ENCODE results near the gene RETREG2. TPM values are rescaled to one million over a fixed set of nuclear protein-coding genes. Genes with fewer than 3 reads are reported as not detected.

Gene RETREG2
- total RNA-seq, 2 experiments from 2014 or later, result 58.8 to 70.1 TPM

DNA sequence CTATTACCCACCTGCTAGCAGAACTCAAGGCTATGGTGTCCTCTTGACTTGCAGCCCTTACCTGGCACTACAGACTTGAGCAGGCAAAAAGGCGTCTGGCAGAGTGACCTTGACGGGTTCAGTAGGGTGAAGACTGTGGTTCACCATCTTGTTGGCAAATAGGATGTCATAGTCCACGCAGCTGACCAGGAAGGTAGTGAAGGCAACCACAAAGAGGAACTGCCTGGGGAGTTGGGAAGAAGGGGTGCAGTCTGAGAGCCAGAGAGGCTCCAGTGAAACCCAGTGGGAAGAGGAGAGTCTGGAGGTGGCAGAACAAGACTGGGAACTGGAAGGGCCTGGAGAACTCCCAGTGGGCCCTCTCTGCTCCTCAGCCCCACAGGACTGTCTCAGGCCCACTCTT is 47.3 kb downstream of the RETREG2 start:
- H3K4me1 Mint-ChIP-seq, result peaks cover 17% of the 10 kb centered on the region
- intact Hi-C loops (cut with DNase I, micrococcal nuclease), result no loop called here
- no peaks in the 10 kb centered on the region for H3K9me3 Mint-ChIP-seq (ENCODE audit: low read depth)
- peaks cover 63% of the 10 kb centered on the region for H3K36me3 Mint-ChIP-seq (ENCODE audit: low read depth)
- H3K4me3 Mint-ChIP-seq, result no peak overlapping the region
- POLR2A ChIA-PET, result no interaction called here
- no peak for DNase-seq
- no peaks in the 10 kb centered on the region for H3K27me3 Mint-ChIP-seq
- no peak overlapping the region for H3K27ac Mint-ChIP-seq
- CTCF ChIA-PET, result interaction anchor here (1.2 kb wide), 1 partner anchor 55 kb away, joined by 4 read pairs; no protein-coding TSS in a partner anchor
- ATAC-seq, result no peak

DNA sequence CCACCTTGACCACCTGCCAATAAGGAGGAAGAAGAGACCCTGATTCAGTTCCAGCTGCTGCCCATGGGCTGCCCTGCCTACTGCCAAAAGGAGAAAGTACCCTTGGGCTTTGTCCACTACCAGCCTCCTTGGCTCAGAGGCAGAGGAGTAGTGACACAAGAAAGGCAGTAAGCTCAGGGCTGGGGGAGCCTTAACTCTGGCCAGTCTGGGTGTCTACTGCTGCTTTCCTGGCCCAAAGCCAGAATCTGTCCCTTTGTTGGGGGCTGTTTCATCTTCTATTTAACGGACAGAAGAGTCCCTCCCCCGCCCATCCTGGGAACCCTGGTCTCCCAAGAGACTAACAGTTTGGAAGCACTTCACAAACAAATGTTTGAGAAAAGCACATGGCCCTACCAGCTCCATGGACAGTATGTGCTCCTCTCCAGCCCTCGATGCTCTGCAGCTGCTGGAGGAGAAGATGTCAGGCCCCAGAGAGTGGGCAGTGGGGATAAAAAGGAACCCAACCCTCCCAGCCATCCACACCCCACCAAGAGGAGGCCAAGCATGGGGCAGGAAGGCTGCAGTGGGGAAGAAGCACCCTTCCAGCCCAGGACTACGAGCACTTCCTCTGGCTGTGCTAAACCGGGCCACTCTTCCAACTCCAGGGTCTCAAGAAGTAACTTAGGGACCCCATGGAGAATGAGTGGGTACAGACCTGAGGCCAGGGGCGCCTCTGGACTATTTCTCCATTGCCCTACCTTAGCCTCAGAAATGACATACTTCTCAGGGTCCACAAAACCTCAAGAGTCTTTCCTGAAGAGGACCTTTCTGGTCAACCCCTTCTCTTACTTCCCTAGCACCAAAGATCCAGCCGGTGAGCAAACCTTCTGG is 50.2 kb downstream of the RETREG2 start:
- Mint-ChIP-seq H3K4me3 (peak overlapping the region; percentile 84), H3K4me1 (peaks cover 33% of the 10 kb centered on the region), H3K27me3 (no peaks in the 10 kb centered on the region), H3K27ac (peak overlapping the region; percentile 78), H3K9me3 (ENCODE audit: low read depth) (no peaks in the 10 kb centered on the region), H3K36me3 (ENCODE audit: low read depth) (peaks cover 73% of the 10 kb centered on the region)
- intact Hi-C loops (cut with DNase I, micrococcal nuclease), result no loop called here
- ChIA-PET POLR2A (interaction anchor here (1.2 to 2.3 kb wide), 3 partner anchors 22 to 25 kb away, joined by 3 to 24 read pairs (median 5); partner anchors contain the start of genes TUBA4A, TUBA4B and ZFAND2B), CTCF (interaction anchor here (0.6 to 2.5 kb wide), 5 partner anchors 21 to 140 kb away, joined by 3 to 5 read pairs (median 4); partner anchors contain the start of gene ZFAND2B)
- ATAC-seq, result no peak
- no peak for DNase-seq

DNA sequence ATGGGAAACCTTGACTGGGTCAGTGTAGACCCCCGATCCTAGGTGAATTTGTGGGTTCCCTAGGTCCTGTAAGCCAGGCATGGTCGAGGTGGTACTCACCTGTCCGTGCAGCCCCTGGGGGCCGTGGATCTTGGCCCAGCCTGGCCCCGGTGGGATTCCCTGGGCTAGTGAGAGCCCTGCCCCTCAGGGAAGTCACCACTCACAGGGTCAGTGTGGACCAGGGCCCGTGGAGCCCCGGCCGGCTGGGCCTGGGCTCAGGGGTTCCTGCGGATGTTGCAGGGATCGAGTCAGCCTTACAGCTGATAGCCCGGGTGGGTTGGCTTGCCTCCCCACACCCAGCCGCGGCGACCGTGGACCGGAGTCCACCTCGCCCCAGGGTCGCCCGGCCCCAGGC is 50.8 kb downstream of the RETREG2 start:
- ATAC-seq, result no peak

DNA sequence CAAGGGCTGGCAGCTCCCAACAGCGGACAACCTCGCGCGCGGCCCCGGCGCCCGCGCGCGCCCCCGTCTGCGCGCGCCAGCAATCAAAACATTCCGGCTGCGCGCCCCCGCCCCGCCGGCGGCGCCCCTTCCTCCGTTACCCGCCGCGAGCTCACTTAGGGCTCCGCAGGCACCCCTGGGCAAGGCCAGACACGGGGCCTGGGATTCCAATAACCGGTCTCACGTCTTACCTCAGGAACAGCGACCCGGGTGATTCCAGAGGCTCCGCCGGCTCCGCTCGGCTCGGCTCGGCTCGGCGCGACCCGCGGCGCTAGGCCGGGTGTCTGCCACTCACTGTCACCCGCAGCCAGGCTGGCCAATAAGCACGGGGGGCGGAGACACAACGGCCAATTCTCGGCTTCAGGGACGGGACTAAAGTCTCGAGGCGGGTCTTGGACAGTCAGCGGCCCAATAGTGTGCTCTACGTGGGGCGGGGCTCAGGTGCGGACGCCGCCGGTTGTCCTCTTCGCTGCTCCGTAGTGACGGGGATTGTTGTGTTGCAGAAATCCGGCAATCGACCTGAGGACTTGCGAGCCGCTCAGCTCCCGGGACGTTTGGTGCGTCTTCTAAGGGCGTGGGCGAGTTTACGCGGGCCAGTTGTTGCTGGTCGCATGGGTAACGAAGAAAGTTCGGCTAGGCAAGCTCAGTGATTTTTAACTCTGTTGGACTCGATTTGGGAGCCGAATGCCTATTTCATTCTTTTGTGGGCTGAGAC is 51.4 kb downstream of the RETREG2 start, which contains the start of the genes ANKZF1 and ATG9A:
TSS of gene ANKZF1 (plus strand) at position 502 of the 754 bp plus-strand sequence. CDS start 452 bp downstream, outside the sequence.
TSS of gene ATG9A (minus strand) at position 332 of the 754 bp plus-strand sequence. CDS start 1,612 bp downstream, outside the sequence.
- no peaks in the 10 kb centered on the region for H3K27me3 Mint-ChIP-seq
- peaks cover 74% of the 10 kb centered on the region for H3K36me3 Mint-ChIP-seq (ENCODE audit: low read depth)
- DNase-seq (peak; percentile 99), ATAC-seq (peak; percentile 98)
- ChIA-PET CTCF (interaction anchor here (0.9 to 2.3 kb wide), 13 partner anchors 10 to 188 kb away, joined by 3 to 13 read pairs (median 6); partner anchors contain the start of genes ABCB6, CFAP65, DNAJB2 and GLB1L), POLR2A (interaction anchor here (0.6 to 2.3 kb wide), 10 partner anchors 16 to 158 kb away, joined by 3 to 24 read pairs (median 4); partner anchors contain the start of genes CNPPD1, DNAJB2, DNPEP and GLB1L)
- intact Hi-C loops (cut with DNase I, micrococcal nuclease), result loop anchor here (1.0 kb wide), 14 partner anchors 10 to 661 kb away; partner anchors contain the start of genes DNAJB2 (in 2 of the 2), GLB1L (in 2 of the 2), NHEJ1 (in 2 of the 2) and STK16 (in 2 of the 2)
- peaks cover 34% of the 10 kb centered on the region for H3K4me1 Mint-ChIP-seq
- H3K27ac Mint-ChIP-seq, result peak within 1 kb of the TSS; percentile 98
- peak within 1 kb of the TSS; percentile 98 for H3K4me3 Mint-ChIP-seq
- no peaks in the 10 kb centered on the region for H3K9me3 Mint-ChIP-seq (ENCODE audit: low read depth)

More for the DNA sequence above, 50.8 kb downstream of the RETREG2 start:
- Mint-ChIP-seq H3K4me3 (peak overlapping the region; percentile 98), H3K27ac (peak overlapping the region; percentile 78), H3K27me3 (no peaks in the 10 kb centered on the region), H3K4me1 (peaks cover 33% of the 10 kb centered on the region), H3K9me3 (ENCODE audit: low read depth) (no peaks in the 10 kb centered on the region), H3K36me3 (ENCODE audit: low read depth) (peaks cover 74% of the 10 kb centered on the region)
- ChIA-PET POLR2A (interaction anchor here (1.1 to 2.3 kb wide), 6 partner anchors 16 to 50 kb away, joined by 3 to 24 read pairs (median 4); partner anchors contain the start of genes DNAJB2, GLB1L, STK16 and TUBA4A), CTCF (interaction anchor here (1.2 to 2.3 kb wide), 3 partner anchors 10 to 188 kb away, joined by 3 to 13 read pairs (median 7); partner anchors contain the start of genes ABCB6 and CFAP65)
- DNase-seq, result no peak
- intact Hi-C loops (cut with DNase I, micrococcal nuclease), result loop anchor here (1.0 kb wide), 14 partner anchors 10 to 661 kb away; partner anchors contain the start of genes DNAJB2 (in 2 of the 2), GLB1L (in 2 of the 2), NHEJ1 (in 2 of the 2) and STK16 (in 2 of the 2)

DNA sequence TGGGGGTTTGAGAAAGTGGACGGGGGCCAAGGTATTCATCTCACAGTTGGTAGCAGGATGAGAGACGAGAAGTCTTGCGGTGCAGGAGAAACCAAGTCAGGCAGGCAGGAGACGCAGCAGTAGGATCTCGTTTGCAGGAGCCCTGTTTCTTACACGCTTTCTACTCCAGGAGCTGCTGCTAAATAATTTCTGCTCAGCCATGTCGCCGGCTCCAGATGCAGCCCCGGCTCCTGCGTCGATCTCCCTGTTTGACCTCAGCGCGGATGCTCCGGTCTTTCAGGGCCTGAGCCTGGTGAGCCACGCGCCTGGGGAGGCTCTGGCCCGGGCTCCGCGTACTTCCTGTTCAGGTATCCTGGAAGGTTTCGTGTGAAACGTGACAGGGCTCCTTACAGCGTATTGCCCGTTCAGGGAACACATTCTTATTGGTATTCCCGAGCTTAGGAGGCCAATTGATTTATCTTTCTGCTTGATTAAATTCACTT is 52.0 kb downstream of the RETREG2 start:
- Mint-ChIP-seq H3K4me1 (peaks cover 34% of the 10 kb centered on the region), H3K36me3 (ENCODE audit: low read depth) (peaks cover 73% of the 10 kb centered on the region), H3K27me3 (no peaks in the 10 kb centered on the region), H3K4me3 (peak overlapping the region; percentile 98), H3K27ac (peak overlapping the region; percentile 98), H3K9me3 (ENCODE audit: low read depth) (no peaks in the 10 kb centered on the region)
- peak; percentile 78 for DNase-seq
- ChIA-PET CTCF (interaction anchor here (0.9 to 2.3 kb wide), 15 partner anchors 9 to 189 kb away, joined by 3 to 13 read pairs (median 6); partner anchors contain the start of genes ABCB6, CFAP65, DNAJB2 and GLB1L), POLR2A (interaction anchor here (0.6 to 2.3 kb wide), 9 partner anchors 17 to 158 kb away, joined by 3 to 24 read pairs (median 4); partner anchors contain the start of genes CNPPD1, DNAJB2, DNPEP and TUBA4A)
- peak; percentile 28 for ATAC-seq
- intact Hi-C loops (cut with DNase I, micrococcal nuclease), result no loop called here

DNA sequence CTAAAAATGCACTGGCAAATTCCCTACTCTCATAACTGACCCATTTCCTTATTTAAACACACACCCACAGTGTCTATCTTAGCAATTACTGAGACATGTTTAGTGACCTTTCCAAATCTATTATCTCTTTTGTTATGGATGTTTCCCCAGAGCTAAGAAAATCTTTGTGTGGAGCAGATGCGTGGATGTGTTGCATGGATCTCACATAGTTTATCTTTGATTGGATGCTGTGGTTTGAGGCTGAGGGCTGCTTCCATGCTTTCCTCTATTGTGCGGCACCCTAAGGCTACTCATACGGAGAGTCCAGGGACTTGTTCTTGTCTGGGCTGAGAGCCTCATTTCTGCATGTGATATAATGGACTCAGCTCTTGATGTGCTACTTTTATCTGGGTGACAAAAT is 56.3 kb downstream of the RETREG2 start:
- DNase-seq (no peak), ATAC-seq (no peak)
- Mint-ChIP-seq H3K27ac (no peak overlapping the region), H3K36me3 (ENCODE audit: low read depth) (peaks cover 78% of the 10 kb centered on the region), H3K27me3 (no peaks in the 10 kb centered on the region), H3K4me3 (no peak overlapping the region), H3K9me3 (ENCODE audit: low read depth) (no peaks in the 10 kb centered on the region), H3K4me1 (peaks cover 17% of the 10 kb centered on the region)
- CTCF ChIA-PET, result interaction anchor here (1.4 kb wide), 1 partner anchor 15 kb away, joined by 3 read pairs; no protein-coding TSS in a partner anchor
- intact Hi-C loops (cut with DNase I, micrococcal nuclease), result no loop called here
- POLR2A ChIA-PET, result interaction anchor here (1.0 kb wide), 1 partner anchor 45 kb away, joined by 3 read pairs; the partner anchor contains the start of gene DNAJB2

Other genes starting within 250 kb of the RETREG2 start
- not detected for gene CDK5R2, start 218.6 kb upstream of the RETREG2 start, total RNA-seq
- gene FEV, start 193.1 kb upstream of the RETREG2 start, total RNA-seq, result not detected
- not detected for gene CRYBA2, start 184.9 kb upstream of the RETREG2 start, total RNA-seq
- not detected for gene CFAP65, start 136.8 kb upstream of the RETREG2 start, total RNA-seq
- under 1 TPM in 1 of 2 experiments, not detected in 1; 0.12 TPM for gene IHH, start 117.4 kb upstream of the RETREG2 start, total RNA-seq
- gene NHEJ1, start 17.5 kb upstream of the RETREG2 start, total RNA-seq, result 10 to 100 TPM; 20.7 to 23.8 TPM
- 1 to 10 TPM; 1.2 to 1.9 TPM for gene SLC23A3, start 8.2 kb upstream of the RETREG2 start, total RNA-seq
- gene CNPPD1, start 1.4 kb upstream of the RETREG2 start, total RNA-seq, result 10 to 100 TPM; 38.7 to 41.4 TPM
- gene ZFAND2B, start 28.5 kb downstream of the RETREG2 start, total RNA-seq, result 10 to 100 TPM; 21.5 to 27.6 TPM
- 10 to 100 TPM; 18.2 to 21.9 TPM for gene ABCB6, start 40.7 kb downstream of the RETREG2 start, total RNA-seq
- 10 to 100 TPM; 43.5 to 45.6 TPM for gene ATG9A, start 51.4 kb downstream of the RETREG2 start, total RNA-seq
- gene ANKZF1, start 51.5 kb downstream of the RETREG2 start, total RNA-seq, result 100 to 1,000 TPM; 140 to 166 TPM
- gene GLB1L, start 67.2 kb downstream of the RETREG2 start, total RNA-seq, result 1 to 10 TPM; 2.7 to 4.2 TPM
- 10 to 100 TPM; 34.3 to 35.4 TPM for gene STK16, start 67.2 kb downstream of the RETREG2 start, total RNA-seq
- gene TUBA4B, start 75.0 kb downstream of the RETREG2 start, total RNA-seq, result not detected
- 100 to 1,000 TPM; 210 to 369 TPM for gene TUBA4A, start 75.6 kb downstream of the RETREG2 start, total RNA-seq
- gene DNAJB2, start 101.1 kb downstream of the RETREG2 start, total RNA-seq, result 10 to 100 TPM; 51.8 to 62.8 TPM
- under 1 TPM; 0.30 to 0.43 TPM for gene PTPRN, start 131.1 kb downstream of the RETREG2 start, total RNA-seq
- gene RESP18, start 154.5 kb downstream of the RETREG2 start, total RNA-seq, result not detected
- 10 to 100 TPM; 81.0 to 93.1 TPM for gene DNPEP, start 209.6 kb downstream of the RETREG2 start, total RNA-seq
- not detected for gene DES, start 240.1 kb downstream of the RETREG2 start, total RNA-seq